ENCODE results near the gene ZNF25. TPM values are rescaled to one million over a fixed set of nuclear protein-coding genes. Genes with fewer than 3 reads are reported as not detected.

ZNF25 gene
- polyA plus RNA-seq, 1 donor (not counting 4 experiments of a cell fraction or from before 2014, with no cell fraction given), result 2.7 TPM

GRCh38 chr10:37952926-37953325 is 23.5 kb downstream of the ZNF25 start:
- Histone ChIP-seq H3K4me2 (ENCODE audit: control insufficient read depth, extremely low read depth, insufficient read depth, low read depth, low read length) (no peak overlapping the region), H3K27me3 (ENCODE audit: control insufficient read depth, extremely low read depth, insufficient read depth, low read length) (no peaks in the 10 kb centered on the region), H3K4me1 (ENCODE audit: control insufficient read depth, extremely low read depth, insufficient read depth, low read length) (no peaks in the 10 kb centered on the region), H3K9me1 (ENCODE audit: control insufficient read depth, extremely low read depth, insufficient read depth, low read length) (no peaks in the 10 kb centered on the region), H3K27ac (ENCODE audit: control insufficient read depth, insufficient read depth, low read length) (no peak overlapping the region), H3K36me3 (ENCODE audit: control insufficient read depth in 2 of 2, extremely low read depth in 1 of 2, insufficient read depth in 2 of 2, low read length in 2 of 2) (peaks cover 0 to 2% of the 10 kb centered on the region in 2 experiments), H2AFZ (ENCODE audit: control insufficient read depth, low read length) (no peak overlapping the region), H4K20me1 (ENCODE audit: control insufficient read depth, extremely low read depth, insufficient read depth, low read length) (no peaks in the 10 kb centered on the region), H3K9me3 (ENCODE audit: control insufficient read depth, low read depth, low read length) (no peaks in the 10 kb centered on the region), H3K79me2 (ENCODE audit: control insufficient read depth, insufficient read depth, low read length) (no peaks in the 10 kb centered on the region), H3K4me3 (ENCODE audit: control insufficient read depth in 2 of 3, extremely low read depth in 1 of 3, insufficient read depth in 2 of 3, low read depth in 1 of 3, low read length in 3 of 3) (no peak overlapping the region), H3K9ac (ENCODE audit: control insufficient read depth, extremely low read depth, insufficient read depth, low read length) (no peak overlapping the region)
- no peak for TF ChIP-seq EZH2 (IDR thresholded peaks at IDR 0.05; ENCODE audit: low read length)
- no peak for TF ChIP-seq CTCF (optimal IDR thresholded peaks at IDR 0.05 in 1 of 3, IDR thresholded peaks at IDR 0.05 in 1 of 3, conservative IDR thresholded peaks at IDR 0.05 in 1 of 3; ENCODE audit: extremely low read depth in 1 of 3, insufficient read depth in 2 of 3, low read length in 3 of 3)
- no peak for DNase-seq (ENCODE audit: low read depth, low spot score)
- dilution Hi-C loops (cut with MboI; ENCODE audit: extremely low pct_ligation_motif_present, low sequenced_read_pairs), result no loop called here
- no peak for FAIRE-seq

GRCh38 chr10:37952043-37952755 is 24.2 kb downstream of the ZNF25 start:
- Histone ChIP-seq H3K9me3 (ENCODE audit: control insufficient read depth, low read depth, low read length) (no peaks in the 10 kb centered on the region), H3K36me3 (ENCODE audit: control insufficient read depth in 2 of 2, extremely low read depth in 1 of 2, insufficient read depth in 2 of 2, low read length in 2 of 2) (peaks cover 0 to 2% of the 10 kb centered on the region in 2 experiments), H3K9ac (ENCODE audit: control insufficient read depth, extremely low read depth, insufficient read depth, low read length) (no peak overlapping the region), H3K27me3 (ENCODE audit: control insufficient read depth, extremely low read depth, insufficient read depth, low read length) (no peaks in the 10 kb centered on the region), H3K79me2 (ENCODE audit: control insufficient read depth, insufficient read depth, low read length) (no peaks in the 10 kb centered on the region), H3K4me2 (ENCODE audit: control insufficient read depth, extremely low read depth, insufficient read depth, low read depth, low read length) (no peak overlapping the region), H3K9me1 (ENCODE audit: control insufficient read depth, extremely low read depth, insufficient read depth, low read length) (no peaks in the 10 kb centered on the region), H4K20me1 (ENCODE audit: control insufficient read depth, extremely low read depth, insufficient read depth, low read length) (no peaks in the 10 kb centered on the region), H2AFZ (ENCODE audit: control insufficient read depth, low read length) (no peak overlapping the region), H3K4me1 (ENCODE audit: control insufficient read depth, extremely low read depth, insufficient read depth, low read length) (no peaks in the 10 kb centered on the region), H3K4me3 (ENCODE audit: control insufficient read depth in 2 of 3, extremely low read depth in 1 of 3, insufficient read depth in 2 of 3, low read depth in 1 of 3, low read length in 3 of 3) (no peak overlapping the region), H3K27ac (ENCODE audit: control insufficient read depth, insufficient read depth, low read length) (no peak overlapping the region)
- TF ChIP-seq EZH2 (IDR thresholded peaks at IDR 0.05; ENCODE audit: low read length) (no peak), CTCF (optimal IDR thresholded peaks at IDR 0.05 in 1 of 3, IDR thresholded peaks at IDR 0.05 in 1 of 3, conservative IDR thresholded peaks at IDR 0.05 in 1 of 3; ENCODE audit: extremely low read depth in 1 of 3, insufficient read depth in 2 of 3, low read length in 3 of 3) (no peak)
- dilution Hi-C loops (cut with MboI; ENCODE audit: extremely low pct_ligation_motif_present, low sequenced_read_pairs), result no loop called here
- no peak for DNase-seq (ENCODE audit: low read depth, low spot score)
- no peak for FAIRE-seq

Measured in keratinocyte (primary cell).